ENCODE data around the gene CST9L. TPM values are rescaled to one million over a fixed set of nuclear protein-coding genes. Genes with fewer than 3 reads are reported as not detected.

CST9L gene
- total RNA-seq, 1 experiment from 2014 or later, result not detected

GRCh38 chr20:23515250-23515939, 52.9 kb downstream of the CST9L start:
- DNase-seq (ENCODE audit: low read depth, low spot score) (no peak), ATAC-seq (no peak)
- BruUV-seq (replicated peaks), result no TSS peak
- Histone ChIP-seq H3K9ac (ENCODE audit: low read length) (no peak overlapping the region), H3K4me1 (ENCODE audit: control insufficient read depth in 1 of 2, insufficient read depth in 2 of 2, low read length in 2 of 2) (no peaks in the 10 kb centered on the region), H4K20me1 (ENCODE audit: insufficient read depth) (no peaks in the 10 kb centered on the region), H3K79me2 (ENCODE audit: insufficient read depth, low read length) (no peaks in the 10 kb centered on the region), H3K9me3 (ENCODE audit: control insufficient read depth in 1 of 2, insufficient read depth in 1 of 2, low read depth in 1 of 2, low read length in 2 of 2) (no peaks in the 10 kb centered on the region), H2AFZ (ENCODE audit: low read depth, low read length, poor library complexity, severe bottlenecking) (no peak overlapping the region), H3K27ac (ENCODE audit: low read depth, low read length) (no peak overlapping the region), H3K9me2 (ENCODE audit: insufficient read depth) (no peaks in the 10 kb centered on the region), H3K4me2 (ENCODE audit: low read length) (no peak overlapping the region), H3K27me3 (ENCODE audit: insufficient read depth, low read length) (no peaks in the 10 kb centered on the region), H3K36me3 (ENCODE audit: control insufficient read depth in 1 of 2, insufficient read depth in 2 of 2, low read length in 2 of 2) (no peaks in the 10 kb centered on the region), H3K4me3 (replicated peaks in 1 of 2; ENCODE audit: low read depth in 1 of 2, low read length in 2 of 2) (no peak overlapping the region)
- ChIA-PET POLR2A (no interaction called here), CTCF (no interaction called here), RAD21 (ENCODE audit: low non-redundant PET in 1 of 2, low total read pairs in 2 of 2, uncharacterized antibody in 2 of 2, unreplicated experiment in 2 of 2) (no interaction called here)
- intact Hi-C loops (cut with micrococcal nuclease), result no loop called here
- TF ChIP-seq POLR2A (IDR thresholded peaks at IDR 0.05; ENCODE audit: borderline replicate concordance, extremely low read depth, insufficient read depth, insufficient read length) (no peak), MAX (IDR thresholded peaks at IDR 0.05) (no peak), RAD21 (IDR thresholded peaks at IDR 0.05; ENCODE audit: low read depth) (no peak), FOSL1 (IDR thresholded peaks at IDR 0.05; ENCODE audit: low read depth) (no peak), ATF3 (IDR thresholded peaks at IDR 0.05) (no peak), CBX3 (IDR thresholded peaks at IDR 0.05; ENCODE audit: low read depth) (no peak), ZBTB33 (IDR thresholded peaks at IDR 0.05; ENCODE audit: extremely low read depth, insufficient replicate concordance, low read length) (no peak), CTCF (IDR thresholded peaks at IDR 0.05 in 2 of 3, conservative IDR thresholded peaks at IDR 0.05 in 1 of 3; ENCODE audit: borderline replicate concordance in 1 of 3, insufficient read depth in 1 of 3, low read depth in 2 of 3, low read length in 2 of 3) (no peak), CEBPB (IDR thresholded peaks at IDR 0.05; ENCODE audit: low read depth) (no peak), ELF1 (IDR thresholded peaks at IDR 0.05; ENCODE audit: borderline replicate concordance, low read depth) (no peak)
